HT-29 (cell line): Measurements from ENCODE around the gene CLEC7A. TPM values are rescaled to one million over a fixed set of nuclear protein-coding genes. Genes with fewer than 3 reads are reported as not detected.

Experiments
- DNase-seq: peaks from one replicate; pipeline ENCODE4 v3.0.0-alpha.2; 2015; ENCODE audit warnings: low spot score
- total RNA-seq: library from RNA; depleted of rRNA; stranded (reverse); fragments of >200 nt; shearing (Covaris generic); gene quantifications from 2 replicates; pipeline ENCODE4 v1.2.3, GENCODE V29; 2014; rRNA removed

Gene CLEC7A
- not detected in 2 replicates for total RNA-seq

DNA sequence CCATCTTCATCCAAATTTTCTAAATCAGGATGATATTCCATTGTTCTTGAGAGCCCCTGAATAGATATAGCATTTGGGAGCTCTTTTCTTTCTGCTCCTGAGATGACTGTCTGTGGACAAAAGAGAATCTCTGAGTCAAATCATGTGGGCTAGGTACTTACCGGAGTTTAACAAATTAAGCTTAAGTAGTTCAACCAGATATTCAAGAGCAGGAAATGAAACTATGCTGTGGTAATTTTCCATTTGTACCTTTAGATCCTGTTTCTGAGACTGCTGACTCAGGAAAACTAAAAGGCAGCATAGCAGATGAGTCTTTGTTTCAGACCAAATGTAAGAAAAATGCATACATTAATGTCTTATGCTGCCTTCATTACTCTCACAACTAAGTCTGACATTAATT, at the start of gene CLEC7A:
TSS of gene CLEC7A (minus strand) at position 158 of the 400 bp plus-strand sequence. CDS start at position 41, 117 bp downstream.
- DNase-seq, result no peak

DNA sequence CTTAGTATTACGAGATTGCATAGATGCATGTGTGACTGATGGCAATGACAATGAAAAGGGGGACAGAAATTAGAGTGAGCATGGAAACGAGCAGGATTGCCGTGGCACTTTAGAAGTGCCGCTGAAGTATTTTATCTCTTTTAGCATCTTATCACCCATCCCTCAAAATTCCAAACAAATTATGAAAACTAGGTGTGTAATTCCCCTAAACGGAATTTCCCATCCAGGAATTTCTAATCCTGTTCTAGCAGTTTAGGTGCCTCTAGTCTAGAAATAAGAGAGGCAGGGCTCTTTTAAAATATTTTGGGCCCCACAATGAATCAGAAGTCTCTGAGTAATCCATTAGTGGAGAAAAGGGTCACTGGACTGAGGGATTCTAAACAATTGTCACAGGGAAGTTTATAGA, 49.8 kb upstream of the CLEC7A start:
- DNase-seq, result no peak

DNA sequence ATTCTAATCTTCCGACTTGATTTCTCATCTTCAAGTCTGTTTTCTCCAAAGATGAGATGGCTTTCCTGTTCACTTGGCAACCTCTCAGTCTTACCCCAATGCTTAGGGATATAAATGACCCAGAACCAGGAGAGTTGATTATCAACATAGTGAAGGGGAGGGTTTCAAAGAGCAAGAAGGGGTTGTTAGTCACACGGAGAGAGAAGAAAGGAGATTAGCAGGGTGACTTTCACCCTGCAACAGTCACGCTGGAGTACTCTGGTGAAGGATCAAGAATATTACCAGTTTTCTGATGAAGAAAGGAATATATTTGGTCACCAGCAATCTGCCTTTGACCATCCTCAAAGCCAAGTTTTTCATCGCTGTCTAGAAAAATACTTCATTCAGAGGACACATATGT, 48.8 kb upstream of the CLEC7A start, which contains the start of gene TMEM52B:
TSS of gene TMEM52B (plus strand) at position 212 of the 400 bp plus-strand sequence. CDS start 543 bp downstream, outside the sequence.
- no peak for DNase-seq

DNA sequence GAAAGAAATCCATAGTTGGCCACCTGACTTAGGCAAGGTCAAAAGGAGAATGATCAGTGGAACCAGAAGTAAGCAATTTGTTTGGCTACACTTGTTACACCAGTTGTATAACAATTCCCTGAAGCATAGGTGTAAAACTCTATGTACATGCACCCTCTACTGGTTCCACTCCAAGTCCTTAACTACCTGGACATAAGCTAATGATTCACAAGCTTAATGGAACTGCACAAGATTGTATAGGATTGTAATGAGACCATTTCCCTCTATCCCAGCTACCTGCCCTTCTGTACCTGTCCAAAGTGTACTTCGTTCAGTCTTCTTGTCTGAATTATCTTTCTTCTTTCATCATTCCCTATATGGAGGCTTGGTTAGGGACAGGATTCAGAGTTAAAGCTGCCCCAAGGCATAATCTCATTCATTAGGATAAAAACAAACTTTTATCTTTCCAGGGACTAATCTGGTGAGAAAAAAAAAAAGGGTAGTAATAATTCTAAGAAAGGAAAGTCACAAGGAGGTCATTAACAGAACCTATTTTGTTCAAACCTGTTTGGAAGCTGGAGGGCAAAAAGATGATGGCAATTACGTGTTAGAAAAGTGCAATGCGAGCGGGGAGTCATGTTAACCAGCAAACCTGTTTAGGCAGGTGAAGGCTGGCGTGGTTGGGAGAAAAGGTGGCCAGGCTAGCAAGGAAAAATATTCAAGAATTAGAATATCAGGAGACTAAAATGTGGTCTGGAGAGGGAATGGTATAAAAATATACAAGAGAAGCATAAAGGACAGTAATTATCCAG, 46.0 kb upstream of the CLEC7A start:
- peak; percentile 21 for DNase-seq

DNA sequence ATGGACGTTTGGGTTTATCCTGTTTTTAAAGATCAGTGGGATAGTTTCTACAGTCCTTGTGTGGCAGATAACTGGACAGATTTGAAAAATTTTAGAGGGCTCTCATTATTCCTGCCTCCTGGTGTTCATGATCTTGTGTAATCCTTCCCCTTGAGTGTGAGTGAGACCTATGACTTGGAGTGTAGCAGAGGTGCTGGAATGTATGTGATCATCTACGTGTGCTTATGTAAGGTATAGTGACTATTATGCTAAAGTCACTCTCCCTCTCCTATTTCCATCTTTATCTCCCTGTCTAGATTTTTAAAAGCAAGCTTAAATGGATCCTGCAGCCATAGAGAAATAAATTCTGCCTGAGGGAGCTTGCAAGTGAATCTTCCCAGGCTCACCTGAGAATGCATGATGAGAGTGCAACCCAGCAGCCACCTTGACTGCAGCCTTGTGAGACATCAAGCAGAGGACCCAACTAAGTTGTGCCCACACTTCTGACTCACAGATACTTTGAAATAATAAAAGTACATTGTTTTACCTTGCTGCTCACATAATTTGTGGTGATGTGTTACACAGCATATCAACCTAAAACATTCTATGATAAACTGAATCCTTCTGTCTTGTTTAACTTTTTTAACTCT, 45.1 kb upstream of the CLEC7A start:
- no peak for DNase-seq

DNA sequence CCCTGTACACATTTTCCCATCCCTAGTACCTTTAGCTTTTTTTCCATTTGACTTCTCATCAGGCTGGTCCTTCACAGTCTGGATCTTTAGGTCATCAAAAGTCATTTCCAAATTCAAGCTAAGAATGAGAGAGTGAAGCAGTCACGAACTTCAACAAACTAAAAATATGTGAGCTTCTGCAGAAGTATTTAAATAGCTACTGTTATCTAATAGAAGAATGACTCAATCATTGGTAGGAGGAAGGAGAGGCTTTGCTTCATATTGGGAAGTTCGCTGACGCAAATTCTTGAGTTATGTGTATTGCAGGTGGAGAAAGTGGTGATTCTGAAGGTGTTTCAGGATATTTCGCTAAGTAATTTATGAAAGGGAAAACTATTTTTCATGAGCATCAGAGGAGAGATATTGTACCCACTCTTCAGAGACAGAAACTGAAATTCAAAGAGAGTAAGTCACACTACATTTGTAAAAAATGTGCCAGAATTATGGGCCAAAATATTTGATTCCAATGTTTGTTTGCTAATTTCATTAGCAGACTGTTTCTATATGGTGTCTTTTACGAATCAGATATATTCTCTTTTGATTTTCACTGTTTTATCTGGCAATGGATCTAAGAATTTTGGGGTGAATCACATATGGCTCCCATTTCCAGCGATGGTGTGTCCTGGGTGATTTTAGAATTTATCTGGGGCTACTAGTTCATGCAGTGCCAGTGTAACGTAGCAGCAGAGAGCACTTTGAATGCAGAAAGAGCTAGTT, 42.2 kb upstream of the CLEC7A start, which contains the start of gene OLR1:
TSS of gene OLR1 (minus strand) at position 160 of the 756 bp plus-strand sequence. CDS start at position 105, 55 bp downstream.
- no peak for DNase-seq

DNA sequence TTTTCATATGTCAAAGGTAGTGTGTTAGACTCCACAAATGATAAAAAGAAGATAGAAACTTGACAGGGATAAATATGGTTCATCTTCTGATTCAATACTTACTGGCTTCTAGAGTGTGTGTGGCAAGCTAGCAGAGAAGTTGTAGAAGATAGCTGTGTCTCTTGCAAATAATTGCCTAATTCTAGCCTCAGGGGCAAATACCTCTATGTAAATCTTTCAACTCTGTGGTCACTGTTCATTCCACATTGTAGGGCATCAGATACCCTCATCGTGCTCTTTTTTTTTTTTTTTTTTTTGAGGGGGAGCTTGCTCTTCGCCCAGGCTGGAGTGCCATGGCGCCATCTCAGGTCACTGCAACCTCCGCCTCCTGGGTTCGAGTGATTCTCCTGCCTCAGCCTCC, 40.2 kb upstream of the CLEC7A start:
- DNase-seq, result no peak

DNA sequence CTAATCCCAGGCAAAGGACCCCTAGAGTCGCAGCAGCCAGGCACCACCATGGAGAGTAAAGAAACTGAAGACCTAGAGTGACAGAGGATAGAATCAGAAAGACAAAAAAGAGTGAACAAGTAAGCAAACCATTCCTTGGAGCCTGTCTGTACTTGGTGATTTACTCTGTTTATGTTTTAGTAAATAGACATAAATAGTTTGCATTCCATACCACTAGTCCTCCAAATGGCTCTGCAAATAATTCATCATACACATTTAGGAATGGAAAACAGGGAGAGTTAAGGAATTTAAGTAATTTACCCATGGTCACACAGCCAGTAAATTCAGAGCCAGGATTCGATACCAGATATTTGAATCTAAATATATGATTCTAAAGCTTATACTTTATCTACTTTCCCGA, 39.1 kb upstream of the CLEC7A start:
- no peak for DNase-seq

DNA sequence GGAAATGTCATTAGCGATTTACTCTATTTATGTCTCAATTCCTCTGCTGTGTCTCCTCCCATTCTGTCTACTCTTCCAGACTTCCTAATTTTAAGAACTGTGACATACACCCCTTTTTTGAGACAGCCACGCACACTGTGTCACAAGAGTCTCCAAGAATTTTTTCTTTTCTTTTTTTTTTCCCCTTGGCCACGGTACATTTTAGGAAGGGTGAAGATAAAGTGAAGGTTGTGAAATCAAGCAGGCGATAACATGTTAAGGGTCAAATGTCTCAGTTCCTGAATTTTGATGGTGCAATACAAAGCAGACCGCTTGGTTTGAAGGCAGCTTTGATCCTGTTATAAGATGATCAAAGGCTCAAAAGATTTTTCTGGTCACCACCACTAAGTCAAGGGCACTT, 37.6 kb upstream of the CLEC7A start:
- DNase-seq, result no peak

DNA sequence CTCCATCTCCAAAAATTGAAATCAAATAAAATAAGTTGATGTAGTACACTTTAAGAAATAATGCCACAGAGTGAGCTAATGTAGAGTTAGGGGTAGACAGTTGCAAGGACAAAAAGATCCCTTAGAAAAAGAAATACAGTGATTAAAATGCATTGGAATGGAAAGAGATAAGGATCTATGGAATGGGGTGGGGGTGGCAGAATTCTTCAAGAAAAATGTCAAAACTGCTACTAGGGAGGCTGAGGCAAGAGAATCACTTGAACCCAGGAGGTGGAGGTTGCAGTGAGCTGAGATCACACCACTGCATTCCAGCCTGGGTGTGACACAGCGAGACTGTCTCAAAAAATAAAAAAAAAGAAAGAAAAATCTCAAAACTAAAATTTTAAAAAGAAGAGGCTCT, 35.4 kb upstream of the CLEC7A start:
- no peak for DNase-seq

DNA sequence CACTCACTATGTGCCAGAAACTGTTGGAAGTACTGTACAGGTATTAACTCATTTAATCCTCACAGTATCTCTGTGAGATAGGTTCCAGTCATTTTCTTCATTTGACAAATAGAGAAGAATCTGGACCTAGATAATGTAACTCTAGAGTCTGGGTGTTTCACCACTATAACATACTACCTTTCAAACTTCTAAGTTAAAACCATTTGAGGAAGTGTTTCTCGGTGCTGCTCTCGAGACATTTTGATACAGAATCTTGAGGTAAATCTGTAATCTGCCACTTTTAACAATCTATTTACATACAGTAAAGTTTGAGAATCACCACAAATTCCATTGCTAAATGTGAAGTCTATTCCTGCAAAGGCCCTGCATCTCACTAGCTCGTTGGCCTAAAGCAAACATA, 33.1 kb upstream of the CLEC7A start:
- DNase-seq, result no peak

DNA sequence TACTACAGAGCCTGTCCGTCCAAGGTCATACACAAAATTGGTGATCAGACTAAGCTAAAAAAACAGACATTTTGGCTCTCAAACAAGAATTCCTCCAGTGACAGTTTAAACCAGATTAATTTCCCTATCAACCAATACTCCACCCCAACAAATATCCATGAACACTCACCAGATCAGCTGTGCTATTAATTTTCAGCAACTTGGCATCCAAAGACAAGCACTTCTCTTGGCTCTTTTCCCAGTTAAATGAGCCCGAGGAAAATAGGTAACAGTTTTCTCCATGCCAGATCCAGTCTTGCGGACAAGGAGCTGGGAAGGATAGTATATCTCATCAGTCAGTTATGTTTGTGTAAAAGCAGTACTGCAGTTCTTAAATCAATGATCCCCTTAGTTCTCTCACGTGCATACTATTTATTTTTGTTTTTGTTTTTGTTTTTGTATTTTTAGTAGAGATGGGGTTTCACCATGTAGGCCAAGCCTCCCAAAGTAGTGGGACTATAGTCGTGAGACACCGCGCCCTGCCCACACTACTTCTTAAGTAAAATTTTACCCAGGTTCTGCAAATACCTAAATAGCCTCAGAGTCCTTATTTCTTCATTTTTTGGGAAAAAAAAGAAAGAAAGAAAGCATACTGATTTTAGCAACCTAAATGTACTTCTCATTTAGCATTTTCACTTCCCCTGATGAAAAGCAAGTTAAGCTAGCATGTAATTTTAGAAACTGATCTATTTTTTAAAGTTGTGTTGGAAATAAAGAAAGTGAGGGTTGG, 30.8 kb upstream of the CLEC7A start:
- no peak for DNase-seq

DNA sequence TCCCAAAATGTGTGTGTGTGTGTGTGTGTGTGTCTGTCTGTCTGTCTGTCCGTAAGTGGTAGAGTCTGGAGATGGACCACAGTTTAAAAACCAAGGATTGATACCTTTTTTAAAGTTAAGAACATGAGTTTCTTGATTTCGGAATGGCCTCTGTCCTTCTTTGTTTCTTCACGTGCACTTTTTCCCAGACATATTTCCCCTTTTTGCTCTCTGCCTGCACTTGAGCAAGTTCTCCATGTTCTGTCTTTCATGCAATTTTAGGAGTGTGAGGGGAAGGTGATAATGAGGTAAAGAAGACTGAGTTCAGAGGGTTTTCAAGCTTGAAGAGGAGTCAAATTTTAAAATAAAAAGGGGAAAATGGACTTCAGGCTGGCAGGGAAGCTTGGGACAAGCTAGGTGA, 29.3 kb upstream of the CLEC7A start:
- DNase-seq, result no peak

DNA sequence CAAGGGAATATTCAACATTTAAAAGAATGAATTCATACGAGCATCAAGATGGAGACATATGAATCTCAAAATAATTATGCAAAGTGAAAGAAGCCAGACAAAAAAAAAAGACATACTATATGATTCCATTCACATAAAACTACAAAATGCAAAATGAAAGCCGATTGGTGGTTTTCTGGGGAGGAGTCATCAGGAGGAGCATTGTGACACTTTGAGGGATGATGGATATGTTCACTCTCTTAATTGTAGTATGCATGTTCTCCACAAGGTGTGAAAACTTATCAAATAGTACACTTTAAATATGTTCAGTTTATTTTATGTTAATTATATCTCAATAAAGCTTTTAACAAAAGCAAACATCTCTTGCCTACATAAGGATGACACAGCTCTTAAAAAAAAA, 28.4 kb upstream of the CLEC7A start:
- no peak for DNase-seq

DNA sequence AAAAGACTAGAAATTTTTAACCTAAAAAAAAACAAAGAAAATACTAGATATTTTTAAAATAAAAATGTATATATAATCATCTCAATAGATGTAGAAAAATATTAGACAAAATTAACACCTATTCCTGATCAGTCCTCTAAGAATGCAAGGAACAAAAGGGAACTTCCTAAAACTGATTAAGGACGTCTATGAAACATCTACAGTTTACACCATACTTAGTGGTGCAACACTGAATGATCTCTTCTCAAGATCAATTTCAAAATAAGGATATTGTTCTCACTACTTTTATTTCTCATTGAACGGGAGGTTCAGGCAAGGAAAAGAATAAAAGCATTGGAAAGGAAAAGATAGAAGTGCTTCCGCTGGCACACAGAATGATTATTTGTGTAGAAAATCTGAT, 26.0 kb upstream of the CLEC7A start:
- DNase-seq, result no peak

DNA sequence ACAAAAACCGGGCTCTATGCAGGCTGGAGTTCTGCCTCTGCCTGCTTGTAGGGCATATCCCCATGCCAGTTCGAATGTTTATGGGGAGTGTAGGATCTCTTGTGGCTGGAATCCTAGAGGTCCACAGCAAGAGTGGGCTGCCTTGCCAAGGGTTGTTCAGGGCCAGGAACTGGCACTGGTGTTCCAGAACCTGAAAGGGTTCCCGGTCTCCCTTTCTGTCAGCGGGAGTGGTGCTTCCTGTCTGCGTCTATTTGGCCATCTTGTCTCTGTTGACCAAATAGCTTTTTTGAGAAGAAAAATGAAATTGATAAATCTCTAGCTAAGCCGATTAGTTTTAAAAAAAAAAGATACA, 24.1 kb upstream of the CLEC7A start:
- no peak for DNase-seq

DNA sequence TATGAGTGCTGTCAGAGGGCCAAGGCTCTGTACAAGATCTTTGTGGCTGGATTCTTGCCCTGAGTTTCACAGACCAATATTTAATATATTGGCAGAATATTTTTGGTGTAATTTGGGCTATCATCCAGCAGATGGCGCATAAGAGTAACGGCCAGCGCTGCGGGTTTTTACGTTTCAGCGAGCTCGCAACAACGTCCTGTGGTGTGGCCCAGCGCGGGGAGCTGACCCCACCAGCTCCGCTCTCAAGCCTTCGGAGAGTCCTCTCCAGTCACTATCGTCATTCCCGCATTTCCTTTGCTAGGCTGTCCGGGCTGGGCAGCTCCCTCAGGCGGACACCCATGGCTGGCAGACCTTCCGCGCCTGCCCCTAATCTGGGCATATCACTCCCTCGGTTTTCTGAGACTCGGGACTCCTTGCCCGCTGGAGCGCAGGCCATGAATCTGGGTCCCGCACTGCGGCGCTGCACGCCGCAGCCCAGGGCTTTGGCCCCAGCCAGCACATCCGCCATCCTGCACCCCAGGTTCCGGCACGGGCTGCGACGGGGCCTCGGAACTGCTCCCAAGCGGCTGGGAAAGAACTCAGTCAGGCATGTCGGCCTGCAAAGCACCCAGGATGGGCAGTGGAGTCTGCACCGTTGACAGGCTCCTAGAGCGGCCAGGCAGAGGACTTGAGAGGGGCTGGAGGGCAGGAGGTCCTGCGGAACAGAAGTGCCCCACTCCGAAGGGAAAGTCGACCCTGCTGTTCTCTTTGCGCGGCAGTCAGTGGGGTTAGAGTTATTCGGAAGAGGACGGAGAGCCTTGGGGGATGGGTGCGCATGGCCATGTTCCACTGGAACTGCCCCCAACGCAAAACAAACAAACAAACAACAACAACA, 23.5 kb upstream of the CLEC7A start:
- peak; percentile 52 for DNase-seq

DNA sequence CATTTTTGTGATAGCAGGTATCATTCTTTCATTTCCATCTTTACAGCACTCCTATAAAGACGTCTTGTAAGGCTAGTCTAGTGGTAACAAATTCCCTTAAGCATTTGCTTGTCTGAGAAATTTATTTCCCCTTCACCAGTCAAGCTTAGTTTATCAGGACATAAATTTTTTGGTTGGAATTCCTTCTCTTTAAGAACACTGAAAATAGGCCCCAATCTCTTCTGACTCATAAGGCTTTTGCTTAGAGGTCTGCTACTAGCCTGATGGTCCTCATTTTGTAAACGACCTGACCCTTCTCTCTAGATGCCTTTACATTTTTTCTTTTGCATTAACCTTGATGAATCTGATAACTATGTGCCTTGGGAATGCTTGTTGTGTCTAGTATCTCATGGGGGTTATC, 21.6 kb upstream of the CLEC7A start:
- no peak for DNase-seq

DNA sequence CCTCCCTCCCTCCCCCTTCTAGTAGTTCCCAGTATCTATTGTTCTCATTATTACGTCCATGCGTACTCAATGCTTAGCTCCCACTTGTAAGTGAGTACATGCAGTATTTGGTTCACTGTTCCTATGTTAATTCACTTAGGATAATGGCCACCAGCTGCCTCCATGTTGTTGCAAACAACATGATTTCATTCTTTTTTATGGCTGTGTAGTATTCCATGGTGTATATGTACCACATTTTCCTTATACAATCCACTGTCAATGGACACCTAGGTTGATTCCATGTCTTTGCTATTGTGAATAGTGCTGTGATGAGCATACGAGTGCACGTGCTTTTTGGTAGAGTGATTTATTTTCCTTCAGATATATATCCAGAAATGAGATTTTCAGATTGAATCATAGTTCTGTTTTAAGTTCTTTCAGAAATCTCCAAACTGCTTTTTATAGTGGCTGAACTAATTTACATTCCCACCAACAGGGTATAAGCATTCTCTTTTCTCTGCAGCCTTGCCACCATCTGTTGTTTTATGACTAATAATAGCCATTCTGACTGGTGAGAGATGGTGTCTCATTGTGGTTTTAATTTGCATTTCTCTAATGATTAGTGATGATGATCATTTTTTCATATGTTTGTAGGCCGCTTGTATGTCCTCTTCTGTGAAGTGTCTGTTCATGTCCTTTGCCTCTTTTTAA, 17.9 kb upstream of the CLEC7A start:
- DNase-seq, result no peak

DNA sequence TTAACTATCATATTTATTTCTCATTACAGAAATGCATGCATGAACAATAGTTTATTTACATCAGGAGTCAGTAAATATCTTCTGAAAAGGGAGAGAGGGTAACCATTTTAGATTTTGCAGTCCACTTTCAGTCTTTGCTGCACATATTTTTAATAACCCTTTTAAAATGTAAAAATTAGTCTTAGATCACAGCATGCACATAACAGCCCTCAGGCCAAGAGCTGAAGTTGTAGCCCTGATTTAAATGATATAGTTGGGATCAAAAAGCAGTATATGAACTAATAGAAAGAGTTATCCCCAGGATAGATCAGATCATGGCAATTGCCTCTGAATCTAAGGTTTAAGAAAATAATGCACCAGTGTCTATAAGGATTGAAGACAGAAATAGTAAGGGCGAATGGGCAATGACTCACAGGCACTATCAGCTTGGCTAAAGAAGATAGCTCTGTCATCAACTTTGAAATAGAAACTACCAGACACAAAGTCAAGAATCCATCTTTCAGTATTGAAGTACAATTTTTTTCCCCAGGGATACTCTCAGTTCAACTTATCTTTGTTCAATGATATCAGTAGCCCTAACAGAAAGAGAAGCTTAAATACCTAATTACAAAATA, 13.1 kb upstream of the CLEC7A start:
- no peak for DNase-seq
